ENCODE data around the gene MFN2.
"Not testable (repeated sequence)": the region's sequence is repeated elsewhere in the genome, so short reads cannot be mapped to it uniquely, and the experiment has no call there.

Gene MFN2

GRCh38 chr1:12028957-12029511 is 48.8 kb downstream of the MFN2 start:
- no peak for DNase-seq

GRCh38 chr1:12029720-12030339 is 49.6 kb downstream of the MFN2 start:
- no peak for DNase-seq

DNA sequence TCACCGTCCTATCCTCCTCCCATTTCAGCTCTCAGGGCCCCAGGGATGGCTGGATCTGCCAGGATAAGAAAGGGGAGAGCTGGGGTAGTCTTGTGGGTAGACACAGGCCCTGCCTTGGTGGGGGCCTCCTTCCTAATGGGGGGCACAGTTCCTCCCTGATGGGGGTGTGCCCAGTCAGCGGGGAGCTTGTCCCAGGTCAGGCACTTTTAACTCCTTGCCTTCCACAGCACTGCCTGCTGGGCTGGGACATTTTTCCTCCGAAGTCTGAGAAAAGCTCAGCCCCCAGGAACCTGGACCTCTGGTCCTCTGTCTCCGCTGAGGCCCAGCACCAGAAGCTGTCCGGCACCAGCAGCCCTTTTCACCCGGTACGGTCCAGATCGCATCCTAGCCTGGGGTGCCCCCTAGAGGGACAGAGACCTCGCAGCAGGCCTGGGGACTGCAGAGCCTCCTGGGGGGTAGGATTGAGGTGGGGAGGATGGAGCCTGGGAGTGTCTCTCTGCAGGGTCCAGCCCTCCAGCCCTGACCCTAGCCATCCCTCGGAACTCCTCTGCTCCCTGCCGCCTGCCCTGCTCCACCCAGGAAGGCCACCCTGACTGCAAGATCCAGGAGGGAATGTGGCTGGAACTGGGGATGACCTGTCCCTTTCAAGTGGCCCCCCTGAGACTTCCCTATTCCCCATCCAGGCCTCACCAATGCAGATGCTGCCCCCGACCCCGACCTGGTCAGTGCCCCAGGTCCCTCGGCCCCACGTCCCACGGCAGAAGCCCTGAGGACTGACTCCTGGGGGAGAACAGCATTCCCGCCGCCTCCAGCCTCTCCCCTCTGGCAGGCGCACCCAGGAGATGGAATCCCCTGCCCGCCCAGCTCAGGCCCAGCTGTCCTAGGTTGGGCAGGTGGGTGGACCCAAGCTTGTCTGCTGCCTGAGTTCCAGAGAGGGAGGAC is 51.1 kb downstream of the MFN2 start:
- peak in 1 of 3 experiments; percentile 6 for DNase-seq

DNA sequence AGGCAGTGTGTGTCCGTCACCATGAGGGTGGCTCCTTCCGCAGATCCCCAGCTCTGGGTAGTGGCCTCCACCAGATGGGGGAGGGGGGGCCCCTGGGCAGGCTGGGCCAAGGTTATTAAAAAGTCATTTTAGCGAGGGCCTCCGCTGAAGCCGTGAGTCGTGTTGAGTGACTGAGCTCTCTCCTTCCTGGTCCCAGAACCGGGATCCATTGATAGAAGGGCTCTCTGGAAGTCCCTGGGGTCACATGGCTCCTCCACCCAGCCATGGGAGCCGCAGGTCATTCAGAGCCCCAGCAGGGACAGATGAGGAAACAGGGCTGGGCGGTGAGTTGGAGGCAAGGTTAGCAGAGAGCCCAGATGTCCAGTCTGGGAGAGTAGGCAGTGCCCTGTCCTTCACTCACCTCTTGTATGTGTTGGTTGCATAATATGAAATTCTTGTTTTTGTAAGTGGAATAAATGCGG is 51.9 kb downstream of the MFN2 start:
- no peak for DNase-seq

DNA sequence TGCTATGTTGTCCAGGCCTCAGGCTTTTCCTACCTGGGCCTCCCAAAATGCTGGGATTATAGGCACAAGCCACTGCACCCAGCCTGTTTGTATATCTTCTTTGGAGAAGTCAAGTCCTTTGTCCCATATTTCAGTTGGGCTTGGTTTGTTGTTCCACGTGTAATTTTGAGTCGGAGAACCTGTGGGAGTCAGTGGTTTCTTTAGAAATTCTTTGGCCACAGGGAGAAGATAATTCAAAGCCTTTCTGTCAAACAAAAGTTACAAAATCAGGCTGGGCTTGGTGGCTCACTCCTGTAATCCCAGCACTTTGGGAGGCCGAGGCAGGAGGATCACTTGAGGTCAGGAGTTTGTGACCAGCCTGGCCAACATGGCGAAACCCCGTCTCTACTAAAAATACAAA is 53.2 kb downstream of the MFN2 start:
- DNase-seq = not testable (repeated sequence)

- DNase-seq = no peak
These were observed 54.1 kb downstream of the MFN2 start for GRCh38 chr1:12034381-12034801.

DNA sequence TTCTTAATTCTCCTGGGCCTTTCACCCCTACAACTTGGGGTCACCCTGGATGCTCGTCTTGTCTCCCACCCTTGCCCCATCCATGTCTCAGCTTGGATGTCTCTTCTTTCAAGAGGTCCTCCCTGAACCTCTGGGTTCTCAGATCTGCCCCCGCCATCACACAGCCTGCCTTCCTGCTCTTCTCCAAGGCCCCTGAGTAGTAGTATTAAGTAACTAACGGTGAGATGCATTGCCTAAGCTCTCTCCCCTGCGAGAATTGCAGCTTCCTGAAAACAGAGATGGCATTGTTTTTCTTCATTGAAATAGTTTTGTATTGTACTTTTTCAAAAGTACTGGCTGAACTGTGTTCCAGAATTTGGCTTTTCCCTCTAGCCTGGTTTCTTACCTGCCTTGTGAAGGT is 55.1 kb downstream of the MFN2 start:
- no peak for DNase-seq

DNA sequence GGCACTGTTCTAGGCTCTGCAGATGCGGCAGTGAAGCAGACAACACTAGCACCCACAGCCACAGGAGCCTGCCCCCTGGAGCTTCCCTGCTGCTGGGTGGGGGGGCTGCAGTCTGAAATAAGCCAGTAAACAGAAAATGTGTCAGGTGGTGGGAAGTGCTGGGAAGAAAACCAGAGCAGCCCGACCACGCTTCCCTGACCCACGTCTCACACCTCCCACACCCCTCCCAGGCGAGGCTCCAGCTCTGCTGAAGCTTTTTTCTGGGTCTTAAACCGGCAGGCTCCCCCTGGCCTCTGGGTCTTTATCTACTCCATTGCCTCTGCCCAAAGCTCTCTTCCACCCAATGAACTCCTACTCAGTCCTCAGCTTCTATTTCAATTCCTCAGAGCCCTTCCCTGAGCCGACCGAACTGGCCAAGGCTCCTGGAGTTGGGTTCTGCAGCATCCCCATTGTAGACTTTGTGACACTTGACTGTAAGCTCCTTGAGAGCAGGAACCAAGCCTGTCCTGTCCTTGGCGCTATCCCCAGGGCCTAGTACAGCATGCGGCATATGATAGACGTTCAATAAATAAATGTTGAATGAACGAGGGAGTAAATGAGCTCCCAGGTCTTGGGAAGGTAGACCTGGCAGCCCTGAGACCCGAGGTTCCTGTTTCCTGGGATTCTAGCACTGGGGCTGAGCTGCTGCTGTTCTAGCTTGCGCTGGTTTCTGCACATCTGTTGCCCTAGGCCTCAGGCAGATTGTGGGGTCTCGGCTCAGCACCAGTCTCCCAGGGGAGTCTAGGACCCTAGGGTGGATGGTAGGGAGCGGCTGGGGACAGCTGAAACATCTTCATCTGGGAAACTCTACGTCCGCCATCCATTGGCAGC is 57.5 kb downstream of the MFN2 start:
- DNase-seq = no peak

- no peak for DNase-seq
These were observed 58.3 kb downstream of the MFN2 start for GRCh38 chr1:12038356-12039163.

GRCh38 chr1:12039164-12039525 is 58.9 kb downstream of the MFN2 start:
- DNase-seq = no peak

GRCh38 chr1:12039824-12040456 is 59.7 kb downstream of the MFN2 start:
- not testable (repeated sequence) for DNase-seq

GRCh38 chr1:12040457-12041051 is 60.3 kb downstream of the MFN2 start:
- DNase-seq = peak; percentile 17 to 83 (median 49)

DNA sequence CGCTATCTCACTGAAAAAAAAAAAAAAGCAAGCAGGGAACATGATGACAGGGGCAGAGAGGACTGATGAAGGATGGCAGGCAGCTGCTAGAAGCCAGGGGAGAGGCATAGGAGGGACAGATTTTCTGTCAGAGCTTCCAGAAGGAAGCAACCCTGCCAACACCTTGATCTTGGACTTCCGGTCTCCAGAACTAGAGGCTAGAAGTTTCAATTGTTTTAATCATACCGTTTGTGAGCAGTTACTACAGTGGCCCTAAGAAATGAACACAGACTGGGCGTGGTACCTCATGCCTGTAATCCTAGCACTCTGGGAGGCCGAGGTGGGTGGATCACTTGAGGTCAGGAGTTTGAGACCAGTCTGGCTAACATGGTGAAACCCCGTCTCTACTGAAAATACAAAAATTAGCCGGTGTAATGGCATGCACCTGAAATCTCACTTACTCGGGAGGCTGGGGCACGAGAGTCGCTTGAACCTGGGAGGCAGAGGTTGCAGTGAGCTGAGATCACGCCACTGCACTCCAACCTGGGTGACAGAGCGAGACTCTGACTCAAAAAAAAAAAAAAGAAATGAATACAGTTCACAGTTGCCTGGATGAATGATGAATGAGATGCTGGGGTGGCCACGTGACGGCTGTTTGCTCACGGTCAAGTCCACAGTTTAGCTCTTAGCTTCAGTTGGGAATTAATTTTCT is 64.1 kb downstream of the MFN2 start:
- peak in 1 of 3 experiments; percentile 3 for DNase-seq

- DNase-seq = no peak
These were observed 66.5 kb downstream of the MFN2 start for GRCh38 chr1:12046749-12047119.

DNA sequence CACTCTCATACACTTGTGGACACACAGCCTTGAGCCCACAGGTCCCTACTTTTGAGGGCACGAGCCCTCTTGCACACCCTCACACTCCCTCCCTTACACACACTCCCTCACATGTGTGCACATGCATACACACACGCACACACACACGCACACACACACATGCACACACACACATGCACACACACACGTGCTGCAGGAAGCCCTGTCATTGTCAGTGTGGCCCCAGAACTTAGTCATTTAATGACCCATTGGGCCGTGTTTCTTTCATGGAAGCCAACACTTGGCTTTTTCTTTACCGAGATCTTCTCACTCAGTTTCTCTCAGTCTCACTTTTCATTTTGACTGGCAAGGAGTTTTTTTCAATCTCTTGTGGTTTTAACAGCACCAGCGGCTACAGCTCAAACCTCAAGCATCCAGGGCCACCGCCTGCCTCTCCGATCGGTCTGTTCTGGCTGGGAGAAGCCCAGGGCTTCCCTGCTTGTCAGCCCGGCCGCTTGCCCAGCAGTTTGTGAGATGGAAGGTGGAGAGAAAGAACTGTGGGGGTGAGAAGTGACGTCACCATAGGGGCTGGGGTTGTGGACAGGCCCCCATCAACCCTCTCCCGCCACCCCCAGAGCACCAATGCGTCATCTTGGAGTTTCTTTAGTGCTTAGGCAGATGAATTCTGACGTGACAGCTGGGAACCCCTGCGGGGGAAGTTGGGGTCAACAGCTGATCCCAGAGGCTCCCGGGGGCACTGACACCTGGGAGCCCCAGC is 67.1 kb downstream of the MFN2 start:
- no peak for DNase-seq

DNA sequence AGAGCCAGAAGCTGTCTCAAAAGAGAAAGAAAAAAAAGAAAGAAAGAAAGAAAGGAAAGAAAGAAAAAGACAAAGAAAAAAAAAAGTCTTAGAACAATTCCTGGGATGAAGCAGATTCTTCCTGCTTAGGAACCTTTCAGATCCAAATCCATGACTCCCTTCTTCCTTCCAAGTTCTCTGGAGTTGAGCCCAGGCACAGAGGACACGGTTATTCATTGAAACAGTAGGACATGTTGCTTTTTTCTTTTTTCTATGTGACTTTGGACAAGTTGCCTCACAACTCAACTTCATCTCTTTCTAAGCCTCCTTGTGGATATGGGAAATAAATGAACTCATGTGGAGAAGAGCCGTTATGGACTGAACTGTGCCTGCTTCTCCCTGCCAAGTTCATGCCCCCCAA is 68.1 kb downstream of the MFN2 start:
- DNase-seq = no peak

GRCh38 chr1:12049616-12050015 is 69.4 kb downstream of the MFN2 start:
- peak in 2 of 3 experiments; percentile 23 to 71 for DNase-seq

DNA sequence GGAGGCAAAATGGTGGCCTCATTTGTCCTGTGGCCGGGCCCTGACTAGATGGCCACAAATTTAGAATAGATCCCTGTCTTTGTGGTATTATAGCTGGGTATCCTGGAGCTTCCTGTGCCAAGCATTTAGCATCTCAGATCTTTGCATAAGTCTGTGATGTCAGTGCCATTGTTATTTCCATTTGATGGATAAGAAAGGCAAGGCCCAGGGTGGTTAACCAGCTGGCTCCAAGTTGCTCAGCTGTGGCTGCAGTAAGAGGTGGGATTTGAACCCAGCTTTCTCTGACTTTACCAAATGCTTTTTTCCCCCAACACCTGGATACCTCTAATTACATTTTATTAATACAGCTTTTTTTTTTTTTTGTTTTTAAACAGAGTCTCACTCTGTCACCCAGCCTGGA is 71.1 kb downstream of the MFN2 start:
- DNase-seq = no peak

GRCh38 chr1:12052008-12052573 is 71.8 kb downstream of the MFN2 start:
- DNase-seq = no peak

Measured in NCI-H1417 (cell line).